Measurements from ENCODE around the gene FTSJ3.
A peak's percentile ranks its signal among the peaks of the same experiment; 100 is the strongest.

The FTSJ3 gene

DNA sequence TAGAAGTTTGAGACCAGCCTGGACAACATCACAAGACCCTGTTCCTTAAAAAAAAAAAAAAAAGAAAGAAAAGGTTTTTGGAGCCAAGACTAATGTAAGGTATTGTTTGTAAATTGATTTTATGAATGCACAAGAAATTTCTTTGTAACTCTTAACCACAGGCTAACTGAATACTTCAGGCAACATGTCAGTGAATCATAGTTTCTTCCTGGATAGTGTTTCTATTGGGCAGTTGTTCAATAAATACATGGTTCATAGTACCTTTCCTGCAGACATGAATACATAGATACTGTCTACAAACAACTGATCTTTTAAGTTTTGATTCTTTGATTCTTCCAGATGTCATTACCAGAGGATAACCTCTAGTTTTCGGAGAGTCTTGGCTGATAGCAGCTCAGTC is 41.9 kb downstream of the FTSJ3 start:
- no peak for DNase-seq

DNA sequence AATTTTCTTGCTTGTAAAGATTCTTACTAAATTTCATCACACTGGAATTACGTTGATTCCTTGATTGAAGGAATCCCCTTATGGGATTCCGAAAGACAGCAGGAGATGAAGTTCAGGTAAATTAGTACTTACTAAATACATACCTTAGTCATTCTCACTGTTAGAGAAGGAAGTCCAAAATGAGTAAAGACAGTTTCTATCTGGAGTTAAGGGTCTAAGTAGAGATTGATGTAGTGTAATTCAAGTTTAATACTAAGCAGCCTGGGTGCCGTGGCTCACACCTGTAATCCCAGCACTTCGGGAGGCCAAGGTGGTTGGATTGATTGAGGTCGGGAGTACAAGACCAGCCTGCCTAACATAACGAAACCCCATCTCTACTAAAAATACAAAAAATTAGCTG is 43.9 kb downstream of the FTSJ3 start:
- DNase-seq, result no peak

DNA sequence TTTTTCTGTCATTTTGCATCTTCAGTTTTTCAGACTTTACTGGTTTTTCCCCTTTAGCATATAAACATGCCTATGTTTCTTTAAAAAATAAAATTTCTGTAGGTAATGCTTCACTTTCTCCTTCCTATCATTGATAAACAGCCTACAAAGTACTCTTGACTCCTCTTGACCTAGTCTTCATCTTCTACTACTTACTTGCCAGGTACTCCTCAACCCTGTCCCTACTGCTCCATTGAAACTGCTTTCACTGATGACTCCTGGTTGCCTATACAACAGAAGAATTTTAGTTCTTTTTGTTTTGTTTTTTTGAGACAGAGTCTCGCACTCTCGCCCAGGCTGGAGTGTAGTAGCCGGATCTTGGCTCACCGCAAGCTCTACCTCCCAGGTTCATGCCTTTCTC is 46.5 kb downstream of the FTSJ3 start:
- no peak for DNase-seq

DNA sequence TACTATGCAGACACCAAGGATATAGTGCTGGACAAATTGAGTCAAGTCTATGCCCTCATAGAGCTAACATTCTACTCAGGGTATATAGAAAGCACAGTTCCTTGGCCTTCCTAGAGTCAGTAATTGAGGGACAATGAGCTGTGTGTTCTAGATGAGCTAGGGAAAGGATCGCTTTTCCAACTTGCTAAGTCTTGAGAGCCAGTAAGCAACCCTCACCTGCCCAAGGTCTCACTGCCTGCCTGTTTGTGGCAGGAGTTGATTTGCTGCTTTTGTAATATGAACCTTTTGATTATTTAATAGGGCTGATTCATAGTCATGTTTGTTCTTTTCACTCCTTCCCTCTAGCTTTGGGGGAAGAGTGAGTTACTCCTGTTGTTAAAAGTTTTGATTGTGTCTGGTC is 47.0 kb downstream of the FTSJ3 start:
- no peak for DNase-seq

DNA sequence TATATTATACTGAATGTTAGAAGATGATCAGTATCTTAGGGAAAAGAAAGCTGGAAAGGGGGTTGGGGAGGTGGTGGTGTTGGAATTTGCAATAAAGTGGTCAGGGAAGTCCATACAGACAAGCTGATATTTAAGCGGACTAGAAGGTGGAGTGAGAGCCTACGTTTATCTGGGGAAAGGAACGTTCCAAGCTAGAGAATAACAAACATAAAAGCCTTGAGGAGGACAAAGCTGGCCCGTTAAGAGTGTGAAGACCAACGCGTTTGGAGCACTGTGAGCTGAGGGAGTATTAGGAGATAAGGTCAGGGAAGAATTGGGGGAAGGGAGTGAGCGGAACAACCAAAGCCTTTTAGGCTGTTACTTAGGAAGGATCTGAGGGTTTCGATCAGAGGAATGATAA is 52.0 kb downstream of the FTSJ3 start:
- no peak for DNase-seq

DNA sequence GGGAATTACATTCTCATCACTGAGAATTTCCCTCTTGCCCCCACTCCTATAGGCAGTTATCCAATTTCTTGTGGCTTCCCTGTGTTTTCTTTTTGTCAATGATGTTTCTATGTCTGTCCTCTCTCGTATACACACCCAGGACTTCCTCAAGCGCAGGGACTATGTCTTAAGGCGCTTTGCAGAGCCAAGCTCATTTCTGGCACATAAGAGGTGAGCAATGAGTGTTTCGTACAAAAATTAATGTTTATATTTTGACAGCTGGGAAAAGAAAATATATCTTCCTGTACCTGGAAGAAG is 52.5 kb downstream of the FTSJ3 start:
- no peak for DNase-seq

DNA sequence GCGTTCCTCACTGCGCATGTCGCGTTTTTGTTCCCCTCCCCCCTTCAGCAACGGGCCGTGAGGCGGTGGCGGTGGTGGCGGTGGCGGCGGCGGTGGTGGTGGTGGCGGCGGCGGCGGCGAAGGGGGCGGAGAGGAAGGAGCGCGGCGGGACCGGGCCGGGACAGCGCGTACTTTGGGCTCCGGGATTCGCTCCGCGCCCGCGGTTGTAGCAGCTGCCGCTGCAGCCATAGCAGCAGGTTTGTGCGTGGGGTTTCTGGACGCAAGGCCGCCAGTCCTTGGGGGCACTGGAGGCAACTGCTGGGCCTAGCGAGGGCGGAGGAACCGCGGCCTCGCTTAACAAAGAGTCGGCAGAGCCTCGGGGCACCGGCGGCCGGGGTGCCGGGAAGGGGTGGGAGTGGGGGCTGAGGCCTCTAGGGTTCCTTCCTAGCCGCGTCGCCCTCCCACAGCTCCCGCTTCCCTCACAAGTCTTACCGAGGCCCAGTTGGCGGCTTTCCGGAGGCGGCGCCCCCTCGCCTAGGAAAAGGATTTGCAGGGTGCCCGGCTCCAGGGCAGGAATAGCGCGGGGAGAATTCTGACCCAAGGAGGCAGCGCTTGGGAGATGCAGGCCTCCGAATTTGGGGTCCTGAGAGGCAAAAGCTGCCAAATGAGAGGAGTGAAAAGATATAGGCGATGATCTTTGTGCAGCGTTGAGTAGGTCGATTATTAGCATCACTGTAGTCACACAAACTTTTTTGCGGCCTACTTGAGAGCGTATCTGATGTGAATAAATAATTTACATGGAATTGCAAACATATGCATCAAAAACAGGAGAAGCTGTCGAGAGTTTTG is 53.1 kb downstream of the FTSJ3 start, which contains the start of gene DDX42:
Gene DDX42, plus strand, starts transcription at position 30 of the 828 bp plus-strand sequence. CDS start 12,880 bp downstream, outside the sequence.
- DNase-seq, result peak; percentile 71

DNA sequence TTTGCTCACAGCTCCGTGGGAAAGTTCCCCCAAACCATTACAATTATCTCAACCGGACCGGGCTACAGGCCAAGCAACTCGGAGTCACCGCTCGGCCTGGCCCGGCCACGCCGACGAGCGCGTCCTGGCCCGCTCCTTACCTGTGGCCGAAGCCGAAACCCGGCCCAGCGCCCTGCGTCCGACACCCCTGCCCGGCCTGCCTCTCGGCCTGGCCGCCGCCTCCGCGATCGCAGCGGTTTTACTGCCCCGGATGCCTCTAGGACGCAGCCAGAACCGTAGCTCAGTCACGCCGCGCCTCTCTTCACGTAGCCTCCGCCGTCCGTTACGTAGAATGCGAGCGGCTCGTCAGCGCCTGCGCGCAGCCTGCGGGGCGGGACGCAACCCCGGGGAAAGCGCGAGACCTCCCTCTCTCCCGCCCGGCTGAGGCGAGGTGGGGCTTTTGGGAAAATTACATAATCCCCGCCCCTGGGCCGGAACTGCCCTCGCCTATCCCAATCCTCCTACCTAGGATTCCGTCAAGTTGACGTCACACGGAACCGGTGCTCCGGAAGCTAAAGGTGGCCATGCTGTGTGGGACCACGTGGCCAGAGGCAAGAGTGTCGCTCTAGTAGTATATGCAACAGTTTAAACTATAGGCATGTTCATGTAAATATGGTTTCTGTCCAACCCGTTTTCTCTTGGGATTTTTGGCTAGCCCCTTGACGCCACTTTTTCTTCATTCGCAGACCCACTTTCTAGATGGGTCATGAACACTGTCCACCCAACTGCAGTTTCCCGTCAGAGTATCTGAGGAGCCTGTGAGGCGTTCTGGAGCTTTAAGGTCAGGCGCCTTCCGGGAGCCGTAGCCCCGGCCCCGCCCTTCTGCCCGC is 54.0 kb downstream of the FTSJ3 start, which contains the start of gene CCDC47:
Gene CCDC47, minus strand, starts transcription at position 326 of the 869 bp plus-strand sequence. CDS start 7,422 bp downstream, outside the sequence.
- DNase-seq, result peak; percentile 100

DNA sequence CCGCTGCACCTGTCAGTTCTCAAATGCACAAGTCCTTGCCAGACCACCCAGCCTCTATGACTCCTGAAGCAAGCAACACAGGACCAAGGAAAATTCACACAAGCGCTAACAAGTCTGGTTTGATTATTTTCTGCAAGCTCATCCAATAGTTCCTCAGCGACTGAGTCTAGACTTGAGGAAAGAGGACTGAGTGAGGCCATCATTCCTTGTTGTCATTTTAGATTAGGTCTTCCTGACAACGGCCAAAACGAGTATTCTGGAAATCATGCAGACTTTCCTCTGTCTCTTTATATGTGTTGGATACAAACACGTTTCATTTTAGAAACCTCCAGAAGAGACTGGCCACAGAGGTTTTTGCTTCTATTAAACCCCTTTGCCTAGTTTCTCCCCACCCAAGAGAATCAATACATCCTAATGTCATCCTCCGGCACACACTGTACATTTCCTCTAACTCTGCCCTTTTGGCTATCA is 54.6 kb downstream of the FTSJ3 start:
- DNase-seq, result peak; percentile 30
